Fibroblast of skin of right quadriceps (primary cell): Measurements from ENCODE around the gene TRAF2.

Experiments used
- DNase-seq: peaks from one replicate; pipeline ENCODE4 v3.0.0-alpha.2; 2013

The TRAF2 gene

GRCh38 chr9:136916330-136917184 is 30.2 kb downstream of the TRAF2 start:
- DNase-seq, result no peak

- DNase-seq, result no peak
These were observed 31.6 kb downstream of the TRAF2 start for GRCh38 chr9:136917902-136918301.

- DNase-seq, result no peak
These were observed 33.8 kb downstream of the TRAF2 start for GRCh38 chr9:136920069-136920468.

- DNase-seq, result no peak
These were observed 34.5 kb downstream of the TRAF2 start for GRCh38 chr9:136920734-136921231.

- no peak for DNase-seq
These were observed 35.0 kb downstream of the TRAF2 start for GRCh38 chr9:136921307-136921706.

- DNase-seq, result no peak
These were observed 35.4 kb downstream of the TRAF2 start for GRCh38 chr9:136921718-136922117.

GRCh38 chr9:136922540-136922939 is 36.2 kb downstream of the TRAF2 start:
- no peak for DNase-seq

GRCh38 chr9:136923881-136924280 is 37.6 kb downstream of the TRAF2 start:
- no peak for DNase-seq

GRCh38 chr9:136925414-136926153 is 39.3 kb downstream of the TRAF2 start:
- no peak for DNase-seq

GRCh38 chr9:136926154-136926704 is 39.9 kb downstream of the TRAF2 start:
- DNase-seq, result no peak

- no peak for DNase-seq
These were observed 40.4 kb downstream of the TRAF2 start for GRCh38 chr9:136926749-136927148.

GRCh38 chr9:136927343-136928271 is 41.3 kb downstream of the TRAF2 start:
- DNase-seq, result no peak

GRCh38 chr9:136928591-136928990 is 42.3 kb downstream of the TRAF2 start:
- DNase-seq, result no peak

GRCh38 chr9:136930014-136930413 is 43.7 kb downstream of the TRAF2 start:
- DNase-seq, result no peak

- DNase-seq, result no peak
These were observed 45.4 kb downstream of the TRAF2 start for GRCh38 chr9:136931611-136932130.

- DNase-seq, result no peak
These were observed 48.0 kb downstream of the TRAF2 start for GRCh38 chr9:136934277-136934676.

- DNase-seq, result no peak
These were observed 49.3 kb downstream of the TRAF2 start for GRCh38 chr9:136935651-136936050.

- DNase-seq, result no peak
These were observed 50.4 kb downstream of the TRAF2 start for GRCh38 chr9:136936645-136937170.

- no peak for DNase-seq
These were observed 51.1 kb downstream of the TRAF2 start for GRCh38 chr9:136937186-136938001.

GRCh38 chr9:136939431-136939995 is 53.2 kb downstream of the TRAF2 start:
- no peak for DNase-seq
